ENCODE measurements around the gene BTG4. TPM values are rescaled to one million over a fixed set of nuclear protein-coding genes. Genes with fewer than 3 reads are reported as not detected.

BTG4 gene
- total RNA-seq, 1 donor from 2014 or later: not detected

DNA sequence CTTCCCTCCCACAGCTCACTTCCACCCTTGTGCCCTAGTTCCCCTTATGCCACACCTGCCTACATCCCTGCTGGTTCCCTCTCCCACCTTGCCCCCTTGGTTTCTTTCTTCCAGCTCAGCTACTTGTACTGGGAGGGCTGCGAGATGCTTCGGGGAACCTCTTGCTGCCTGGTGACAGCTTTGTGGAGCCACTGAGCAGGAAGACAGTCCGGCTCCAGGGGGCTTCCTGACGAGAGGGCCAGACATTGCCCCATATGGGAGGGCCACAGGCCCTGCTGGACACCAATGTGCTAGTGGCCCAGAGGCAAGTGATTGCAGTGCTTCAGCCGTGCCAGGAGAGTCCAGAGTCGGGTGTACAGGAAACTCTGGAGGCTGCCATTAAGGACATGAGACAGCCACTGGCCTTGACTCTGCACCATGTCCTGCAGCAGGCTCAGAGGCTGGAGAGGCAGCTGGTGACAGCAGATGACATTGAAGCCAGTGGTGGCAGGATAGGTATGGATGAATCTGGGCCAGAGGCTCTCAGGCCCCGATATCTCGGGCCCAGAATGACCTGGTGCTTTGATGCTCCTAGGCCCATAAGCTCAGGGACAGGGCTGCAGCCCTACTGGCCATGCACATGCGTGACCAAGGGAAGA, 54.3 kb downstream of the BTG4 start:
- Mint-ChIP-seq H3K4me3 (no peak overlapping the region), H3K27me3 (ENCODE audit: low read depth) (peaks cover 58% of the 10 kb centered on the region), H3K27ac (no peak overlapping the region), H3K4me1 (peaks cover 18% of the 10 kb centered on the region), H3K36me3 (no peaks in the 10 kb centered on the region), H3K9me3 (no peaks in the 10 kb centered on the region)
- DNase-seq (ENCODE audit: low spot score in 2 of 2, unreplicated experiment in 2 of 2): no peak
- TF ChIP-seq, protein P1, sequence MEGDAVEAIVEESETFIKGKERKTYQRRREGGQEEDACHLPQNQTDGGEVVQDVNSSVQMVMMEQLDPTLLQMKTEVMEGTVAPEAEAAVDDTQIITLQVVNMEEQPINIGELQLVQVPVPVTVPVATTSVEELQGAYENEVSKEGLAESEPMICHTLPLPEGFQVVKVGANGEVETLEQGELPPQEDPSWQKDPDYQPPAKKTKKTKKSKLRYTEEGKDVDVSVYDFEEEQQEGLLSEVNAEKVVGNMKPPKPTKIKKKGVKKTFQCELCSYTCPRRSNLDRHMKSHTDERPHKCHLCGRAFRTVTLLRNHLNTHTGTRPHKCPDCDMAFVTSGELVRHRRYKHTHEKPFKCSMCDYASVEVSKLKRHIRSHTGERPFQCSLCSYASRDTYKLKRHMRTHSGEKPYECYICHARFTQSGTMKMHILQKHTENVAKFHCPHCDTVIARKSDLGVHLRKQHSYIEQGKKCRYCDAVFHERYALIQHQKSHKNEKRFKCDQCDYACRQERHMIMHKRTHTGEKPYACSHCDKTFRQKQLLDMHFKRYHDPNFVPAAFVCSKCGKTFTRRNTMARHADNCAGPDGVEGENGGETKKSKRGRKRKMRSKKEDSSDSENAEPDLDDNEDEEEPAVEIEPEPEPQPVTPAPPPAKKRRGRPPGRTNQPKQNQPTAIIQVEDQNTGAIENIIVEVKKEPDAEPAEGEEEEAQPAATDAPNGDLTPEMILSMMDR (IDR thresholded peaks at IDR 0.05; ENCODE audit: unreplicated experiment): no peak

DNA sequence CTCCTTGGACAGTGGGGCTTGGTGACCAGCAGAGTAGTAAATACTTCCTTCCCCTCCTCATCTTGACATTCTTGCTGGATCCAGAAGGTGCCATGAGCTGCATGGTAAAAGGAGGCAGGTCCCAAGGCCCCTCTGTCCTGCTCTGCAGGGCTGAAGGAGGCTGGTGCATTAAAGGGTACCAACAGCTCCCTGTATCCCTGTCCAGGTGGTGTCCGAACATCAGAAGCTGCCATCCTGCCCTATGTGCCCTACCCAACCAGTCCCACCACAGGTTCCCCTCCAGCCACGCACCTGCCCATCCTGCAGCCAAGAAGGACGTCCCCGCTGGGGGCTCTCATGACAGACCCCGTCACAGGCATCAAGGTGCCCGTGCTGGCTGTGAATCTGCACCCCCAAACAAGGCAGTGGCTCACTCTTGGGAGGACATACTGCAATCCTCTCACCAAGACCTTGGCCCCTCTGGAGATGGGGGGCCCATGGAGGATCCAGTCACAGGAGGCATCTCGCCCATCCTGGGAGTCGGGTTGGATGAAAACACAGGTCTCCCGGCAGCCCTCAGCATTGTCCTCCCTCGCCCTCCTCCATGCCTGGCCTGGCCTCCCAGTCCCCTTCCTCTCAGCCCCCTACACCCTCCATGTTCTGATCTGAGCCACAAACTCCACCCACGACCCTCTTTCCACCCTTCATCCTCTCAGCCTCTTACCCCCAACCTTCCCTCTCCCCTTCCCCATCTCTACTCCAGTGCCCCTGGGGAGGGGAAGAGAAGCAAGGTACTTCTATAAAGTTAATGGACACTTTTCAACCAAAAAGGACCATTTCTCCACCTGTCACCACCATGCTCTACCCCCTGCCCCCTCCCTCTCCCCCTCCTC, 55.1 kb downstream of the BTG4 start:
- no peaks in the 10 kb centered on the region for H3K36me3 Mint-ChIP-seq
- H3K4me3 Mint-ChIP-seq: no peak overlapping the region
- no peak overlapping the region for H3K27ac Mint-ChIP-seq
- H3K27me3 Mint-ChIP-seq (ENCODE audit: low read depth): peaks cover 61% of the 10 kb centered on the region
- H3K9me3 Mint-ChIP-seq: no peaks in the 10 kb centered on the region
- DNase-seq (ENCODE audit: low spot score in 2 of 2, unreplicated experiment in 2 of 2): no peak
- H3K4me1 Mint-ChIP-seq: peaks cover 18% of the 10 kb centered on the region
- TF ChIP-seq, protein P1 (IDR thresholded peaks at IDR 0.05; ENCODE audit: unreplicated experiment): no peak

DNA sequence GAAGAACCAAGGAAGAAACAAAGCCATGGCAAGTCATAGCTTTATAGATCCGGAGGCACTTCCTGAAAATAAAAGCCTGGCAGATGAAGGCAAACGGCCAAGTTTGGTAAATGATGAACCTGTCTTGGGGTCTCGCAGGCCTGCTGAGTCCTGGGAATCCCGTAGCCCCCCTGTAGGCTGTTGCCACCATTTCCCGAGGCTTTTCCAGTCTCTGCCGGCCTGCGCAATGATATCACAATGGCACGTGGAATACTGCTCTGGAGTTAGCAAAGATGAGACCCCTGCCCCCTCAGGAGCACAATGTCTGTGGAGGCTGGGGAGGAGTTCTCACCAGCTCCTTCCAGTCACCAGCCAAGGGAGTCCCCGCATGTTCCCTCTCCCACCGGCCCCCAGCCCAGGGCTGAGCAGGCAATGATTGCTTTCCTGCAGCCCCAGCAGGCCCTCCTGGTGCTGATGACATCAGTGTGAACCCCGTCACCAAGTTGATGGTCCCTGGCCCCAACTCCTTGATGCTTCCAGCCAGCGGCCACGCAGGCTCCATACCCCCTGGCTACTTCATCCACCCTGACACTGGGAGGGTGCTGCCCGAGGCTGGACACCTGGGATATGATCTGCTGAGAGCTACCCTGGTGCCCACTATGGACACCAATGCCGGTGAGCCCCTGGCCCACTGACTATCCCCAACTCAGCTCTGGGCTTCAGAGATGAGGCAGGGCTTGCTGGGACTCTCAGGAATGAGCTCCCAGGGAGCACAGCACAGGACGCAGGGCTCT, 55.9 kb downstream of the BTG4 start:
- no peaks in the 10 kb centered on the region for H3K36me3 Mint-ChIP-seq
- no peaks in the 10 kb centered on the region for H3K9me3 Mint-ChIP-seq
- H3K27me3 Mint-ChIP-seq (ENCODE audit: low read depth): peaks cover 66% of the 10 kb centered on the region
- H3K27ac Mint-ChIP-seq: no peak overlapping the region
- no peak for DNase-seq (ENCODE audit: low spot score in 2 of 2, unreplicated experiment in 2 of 2)
- TF ChIP-seq, protein P1 (IDR thresholded peaks at IDR 0.05; ENCODE audit: unreplicated experiment): no peak
- peaks cover 17% of the 10 kb centered on the region for H3K4me1 Mint-ChIP-seq
- H3K4me3 Mint-ChIP-seq: no peak overlapping the region

DNA sequence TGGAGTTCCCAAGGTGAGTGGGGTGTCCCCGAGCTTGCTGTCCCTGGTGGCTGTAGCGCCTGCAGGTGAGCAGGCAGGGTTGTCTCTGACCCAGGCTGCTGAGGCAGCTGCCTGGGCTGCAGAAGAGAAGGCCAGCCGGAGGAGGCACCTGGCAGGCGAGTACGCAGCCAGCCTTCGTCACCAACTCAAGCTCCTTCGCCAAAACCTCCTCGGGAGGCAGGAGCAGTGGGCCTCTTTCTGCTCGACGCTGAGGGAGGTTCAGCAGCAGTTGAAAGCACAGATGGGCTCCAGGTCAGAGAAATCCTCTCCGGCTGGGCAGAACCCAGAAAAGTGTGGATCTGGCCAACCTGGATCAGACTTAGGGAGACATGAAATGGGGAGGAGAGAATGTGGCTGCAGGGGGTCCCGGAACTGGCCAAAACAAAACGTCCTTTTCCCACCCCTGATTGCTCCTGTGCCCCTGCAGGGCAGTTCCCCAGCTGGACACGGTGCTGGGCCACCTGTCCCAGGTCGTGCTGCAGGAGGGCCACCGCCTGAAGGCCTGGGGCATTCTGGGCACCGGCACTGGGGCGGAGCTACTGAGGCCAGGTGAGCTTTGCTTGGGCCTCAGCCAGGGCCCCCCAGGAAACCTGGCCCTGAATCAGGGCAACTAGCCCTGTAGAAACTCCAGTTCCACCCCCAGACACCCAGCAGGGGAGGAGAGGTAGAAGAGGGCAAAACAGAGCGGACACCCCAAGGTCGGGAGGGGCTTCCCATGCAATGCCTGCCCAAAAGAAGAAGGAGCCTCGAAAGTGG, 56.7 kb downstream of the BTG4 start:
- Mint-ChIP-seq H3K4me3 (no peak overlapping the region), H3K9me3 (no peaks in the 10 kb centered on the region), H3K27ac (no peak overlapping the region), H3K36me3 (no peaks in the 10 kb centered on the region), H3K4me1 (peaks cover 9% of the 10 kb centered on the region), H3K27me3 (ENCODE audit: low read depth) (peaks cover 66% of the 10 kb centered on the region)
- TF ChIP-seq, protein P1 (IDR thresholded peaks at IDR 0.05; ENCODE audit: unreplicated experiment): no peak
- DNase-seq (ENCODE audit: low spot score in 2 of 2, unreplicated experiment in 2 of 2): no peak

DNA sequence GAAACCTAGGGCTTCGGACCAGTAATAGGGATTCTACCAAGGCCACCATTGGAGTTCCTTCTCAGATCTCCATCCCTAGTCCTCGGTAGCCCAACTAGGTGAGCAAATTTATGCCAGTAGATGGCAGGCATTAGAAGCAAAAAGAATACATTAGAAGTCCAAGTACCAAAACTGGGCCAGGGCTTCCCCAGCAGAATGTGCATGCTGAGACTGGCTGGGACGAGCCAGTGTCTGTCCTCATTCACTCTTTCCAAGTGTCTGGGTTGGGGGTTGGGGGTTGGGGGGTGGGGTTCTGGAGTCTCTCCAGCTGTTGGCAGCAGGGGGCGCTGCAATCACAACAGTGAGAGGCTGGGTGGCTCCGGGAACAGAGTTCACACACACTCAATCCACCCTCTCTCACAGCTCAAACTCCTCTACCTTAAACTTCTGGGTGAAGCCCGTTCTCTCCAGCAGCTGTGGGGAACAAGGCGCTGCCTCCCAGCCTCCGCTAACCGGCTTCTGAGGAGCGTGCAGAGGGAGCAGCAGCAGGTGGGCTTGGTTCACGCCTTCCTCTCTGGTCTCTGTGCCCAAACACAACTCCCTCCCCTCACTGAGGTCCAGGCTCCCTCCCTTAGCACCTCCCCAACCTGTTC, 57.5 kb downstream of the BTG4 start:
- Mint-ChIP-seq H3K4me3 (no peak overlapping the region), H3K9me3 (no peaks in the 10 kb centered on the region), H3K36me3 (no peaks in the 10 kb centered on the region), H3K27ac (no peak overlapping the region), H3K4me1 (peaks cover 6% of the 10 kb centered on the region), H3K27me3 (ENCODE audit: low read depth) (peaks cover 61% of the 10 kb centered on the region)
- peak in 1 of 2 experiments; percentile 74 for DNase-seq (ENCODE audit: low spot score in 2 of 2, unreplicated experiment in 2 of 2)
- TF ChIP-seq, protein P1 (IDR thresholded peaks at IDR 0.05; ENCODE audit: unreplicated experiment): peak; percentile 41
